Posterior cingulate gyrus (tissue), 11 donors: ENCODE data around the gene PEPD.

Experiments used
- DNase-seq, 10 donors: peaks; one replicate each; pipeline versions ENCODE4 v3.0.0 to v3.0.0-alpha.2; 2020 to 2021; ENCODE audit warnings: mixed read lengths in 3 of 10
- intact Hi-C: fragments of 100-400 bp; cut with DNase I; formaldehyde crosslinking; loops from one replicate; pipeline ENCODE4 v1.15.1; 2023

The PEPD gene

GRCh38 chr19:33414667-33415605 lies 106.7 kb downstream of the PEPD start:
- peak in 6 of 10 donors; percentile 53 to 93 (median 63) for DNase-seq
- intact Hi-C loops, result loop anchor here (5.0 kb wide), 1 partner anchor 357 kb away; no protein-coding TSS in a partner anchor

GRCh38 chr19:33413868-33414666 lies 107.5 kb downstream of the PEPD start:
- intact Hi-C loops, result no loop called here
- peak in 1 of 10 donors; percentile 70 for DNase-seq

GRCh38 chr19:33413426-33413725 lies 108.2 kb downstream of the PEPD start:
- intact Hi-C loops, result no loop called here
- peak in 1 of 10 donors; percentile 76 for DNase-seq

GRCh38 chr19:33412601-33413425 lies 108.8 kb downstream of the PEPD start:
- intact Hi-C loops, result no loop called here
- peak in 1 of 10 donors; percentile 81 for DNase-seq

DNA sequence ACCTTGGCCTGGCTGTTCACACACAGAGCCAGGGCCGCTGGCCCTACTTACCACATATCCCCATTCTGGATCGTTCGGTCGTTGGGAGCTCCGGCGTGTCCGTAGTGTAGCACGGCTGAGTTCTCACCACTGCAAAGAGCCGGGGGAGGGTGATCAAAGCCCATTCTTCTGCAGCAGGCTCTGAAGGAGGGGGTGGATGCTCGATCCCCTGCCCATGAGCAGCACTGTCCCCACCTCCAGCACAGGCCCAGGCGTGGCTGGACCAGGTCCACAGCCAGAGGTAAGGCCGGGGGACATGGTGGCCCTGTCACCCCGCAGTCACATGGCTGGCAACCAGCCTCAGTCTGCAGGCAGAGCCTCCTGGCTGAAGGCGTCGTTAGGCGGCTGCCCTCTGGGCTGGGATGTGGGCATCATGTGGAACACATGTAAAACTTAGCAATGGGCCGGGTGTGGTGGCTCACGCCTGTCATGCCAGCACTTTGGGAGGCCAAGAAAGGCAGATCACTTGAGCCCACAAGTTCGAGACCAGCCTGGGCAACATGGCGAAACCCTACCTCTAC lies 109.9 kb downstream of the PEPD start:
- DNase-seq, result peak in 1 of 10 donors; percentile 66
- intact Hi-C loops, result no loop called here

GRCh38 chr19:33410915-33411401 lies 110.6 kb downstream of the PEPD start:
- DNase-seq, result peak in 1 of 10 donors; percentile 73
- intact Hi-C loops, result no loop called here

GRCh38 chr19:33409906-33410685 lies 111.5 kb downstream of the PEPD start:
- intact Hi-C loops, result loop anchor here (10.0 kb wide), 2 partner anchors 105 to 265 kb away; partner anchors contain the start of gene CEBPA
- peak in 2 of 10 donors; percentile 51 to 80 for DNase-seq

GRCh38 chr19:33408538-33409434 lies 112.8 kb downstream of the PEPD start:
- intact Hi-C loops, result loop anchor here (10.0 kb wide), 2 partner anchors 104 to 264 kb away; partner anchors contain the start of gene CEBPA
- DNase-seq, result peak in 3 of 10 donors; percentile 60 to 72 (median 69)

GRCh38 chr19:33408116-33408515 lies 113.5 kb downstream of the PEPD start:
- intact Hi-C loops, result loop anchor here (10.0 kb wide), 2 partner anchors 103 to 263 kb away; partner anchors contain the start of gene CEBPA
- DNase-seq, result peak in 2 of 10 donors; percentile 66 to 69

DNA sequence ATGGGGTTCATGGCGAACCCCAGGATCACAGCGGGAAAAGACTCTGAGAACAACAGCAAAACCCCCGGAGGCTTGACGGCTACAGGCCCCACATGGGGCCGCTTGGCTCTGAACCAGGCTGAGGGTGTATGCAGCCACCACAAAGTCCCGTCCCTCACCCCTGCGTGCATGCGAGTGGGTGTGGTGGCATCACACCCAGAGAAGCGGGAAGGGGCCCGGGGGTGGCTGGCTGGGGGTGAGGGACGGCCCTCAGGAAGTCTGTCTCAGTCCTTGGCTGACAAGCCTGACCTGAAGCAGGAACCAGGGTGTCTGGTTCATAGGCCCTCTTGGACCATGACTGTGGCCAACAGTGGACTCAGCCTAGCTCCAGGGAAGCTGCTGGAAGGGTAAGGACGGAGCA lies 113.9 kb downstream of the PEPD start:
- intact Hi-C loops, result loop anchor here (2.0 to 10.0 kb wide), 3 partner anchors 103 to 263 kb away; partner anchors contain the start of gene CEBPA

DNA sequence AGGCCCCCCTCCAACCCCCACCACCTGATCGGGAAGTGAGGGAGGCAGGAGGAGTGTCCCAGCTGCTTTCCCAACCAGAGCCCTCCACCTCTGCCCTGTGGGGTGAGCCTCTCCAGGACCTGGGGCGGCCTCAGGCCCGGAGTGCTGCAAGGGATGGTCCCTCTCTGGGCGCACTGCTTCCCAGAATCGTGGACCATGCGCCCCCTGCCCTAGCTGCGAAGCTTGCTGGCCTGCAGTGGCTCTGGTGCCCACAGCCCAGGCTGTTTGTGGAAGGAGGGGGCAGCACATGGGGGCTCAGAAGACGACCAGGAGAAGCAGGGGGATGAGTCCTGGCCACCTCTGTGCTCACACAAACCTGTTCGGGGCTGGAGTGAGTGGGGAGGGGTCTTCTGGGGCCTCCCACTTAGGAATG lies 114.4 kb downstream of the PEPD start:
- peak in 1 of 10 donors; percentile 10 for DNase-seq
- intact Hi-C loops, result loop anchor here (2.0 to 10.0 kb wide), 3 partner anchors 102 to 262 kb away; partner anchors contain the start of gene CEBPA

More for the DNA sequence above, 113.9 kb downstream of the PEPD start:
- DNase-seq, result peak in 4 of 10 donors; percentile 23 to 75 (median 68)

DNA sequence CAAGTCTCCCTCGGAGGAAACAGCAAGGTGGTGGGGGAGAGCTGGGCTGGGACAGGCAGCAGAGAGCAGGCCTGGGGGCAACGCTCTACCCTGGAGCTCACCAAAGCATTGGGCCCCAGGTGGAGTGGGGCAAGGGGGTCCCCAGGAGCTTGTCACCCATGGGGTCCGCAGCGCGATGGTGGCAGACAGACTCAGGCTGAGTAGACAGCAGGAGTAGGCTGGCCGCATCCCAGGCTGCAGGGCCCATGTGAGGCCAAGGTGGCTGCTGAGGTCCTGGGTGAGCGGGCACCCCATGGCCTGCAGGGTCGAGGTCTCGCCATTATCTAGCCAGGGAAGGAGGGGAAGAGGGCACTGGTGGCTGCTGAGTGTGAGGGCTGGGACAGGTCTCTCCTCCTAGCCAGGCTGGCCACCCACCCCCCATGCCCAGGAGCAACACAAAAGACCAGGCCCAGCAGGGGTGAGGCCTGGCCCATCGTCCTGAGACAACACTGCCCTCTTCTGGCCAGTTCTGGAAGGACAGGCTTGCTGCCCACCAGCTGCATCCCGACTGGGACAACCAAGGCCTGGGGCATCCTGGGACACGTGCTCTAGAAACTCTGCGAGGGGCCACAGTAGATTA lies 115.0 kb downstream of the PEPD start:
- peak; percentile 50 to 96 (median 80) for DNase-seq
- intact Hi-C loops, result loop anchor here (2.0 to 10.0 kb wide), 3 partner anchors 102 to 262 kb away; partner anchors contain the start of gene CEBPA

GRCh38 chr19:33405553-33406461 lies 115.8 kb downstream of the PEPD start:
- intact Hi-C loops, result loop anchor here (2.0 to 10.0 kb wide), 3 partner anchors 101 to 261 kb away; partner anchors contain the start of gene CEBPA

DNA sequence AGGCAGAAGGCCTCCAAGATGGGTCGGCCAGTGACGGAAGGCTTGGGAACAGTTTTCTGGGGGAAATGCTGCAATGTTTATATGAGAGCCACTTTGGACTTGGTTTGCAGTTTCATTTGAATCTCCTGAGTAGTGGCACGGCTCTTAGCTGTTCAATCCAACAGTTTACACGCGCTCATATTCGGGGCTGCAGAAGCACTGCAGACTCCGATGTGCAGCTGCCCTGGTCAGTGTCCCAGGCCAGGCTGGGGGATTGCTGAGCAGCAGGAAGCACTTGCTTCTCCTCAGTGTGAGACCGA lies 116.4 kb downstream of the PEPD start:
- intact Hi-C loops, result loop anchor here (10.0 kb wide), 2 partner anchors 100 to 260 kb away; partner anchors contain the start of gene CEBPA
- peak in 1 of 10 donors; percentile 83 for DNase-seq

More at GRCh38 chr19:33405553-33406461, 115.8 kb downstream of the PEPD start:
- DNase-seq, result peak in 5 of 10 donors; percentile 8 to 86 (median 52)

DNA sequence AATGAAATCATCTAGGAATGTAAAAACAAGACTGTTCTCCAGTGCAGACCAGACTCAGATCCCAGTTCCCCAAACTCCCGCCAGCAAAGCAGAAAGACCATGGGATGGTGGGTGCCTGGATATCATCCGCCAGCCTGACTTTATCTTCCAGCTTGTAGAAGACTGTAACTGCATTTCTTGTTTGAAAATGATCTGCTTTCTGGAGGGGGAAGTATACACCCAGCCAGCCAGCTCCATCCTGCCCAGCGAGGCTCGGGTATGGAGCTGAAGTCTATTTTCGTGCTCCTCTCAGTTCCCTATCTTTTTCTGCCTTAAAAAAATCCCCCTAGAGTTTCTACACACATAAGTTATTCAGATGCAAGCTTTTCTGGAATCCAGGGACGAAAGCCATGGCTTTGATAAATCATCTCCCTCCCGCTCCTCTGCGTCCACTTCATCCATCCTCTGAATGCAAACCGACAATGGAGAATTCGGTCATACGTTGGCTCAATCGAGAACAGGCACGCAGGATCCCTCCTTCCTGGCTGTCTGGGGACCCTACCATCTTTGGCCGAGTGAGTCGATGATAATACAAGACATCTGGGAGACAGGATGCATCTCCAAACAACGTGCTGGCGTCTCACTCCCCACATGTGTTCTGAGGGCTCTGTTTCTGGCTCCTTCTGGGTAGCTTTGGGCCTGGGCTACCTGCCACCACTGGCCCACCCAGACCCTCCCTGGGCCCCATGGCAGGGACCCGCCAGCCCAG lies 116.9 kb downstream of the PEPD start:
- intact Hi-C loops, result loop anchor here (10.0 kb wide), 2 partner anchors 100 to 260 kb away; partner anchors contain the start of gene CEBPA
- peak in 6 of 10 donors; percentile 4 to 47 (median 22) for DNase-seq
